Mesenchymal stem cell (in vitro differentiated cells and primary cell): ENCODE data around the gene RNASE11.

ENCODE experiments used
- DNase-seq: peaks from one replicate; pipeline ENCODE4 v3.0.0-alpha.2; 2013
- H2AFZ ChIP-seq: one replicate; pipeline ENCODE4 v1.6.1; 2013; ENCODE audit warnings: low read depth, mild to moderate bottlenecking, control low read depth, inconsistent platforms, low read length, moderate library complexity
- H2AK5ac ChIP-seq: 2 replicates; pipeline ENCODE4 v1.6.1; 2013; ENCODE audit warnings: low read length, moderate library complexity, mild to moderate bottlenecking, inconsistent platforms; ENCODE audit not compliant: severe bottlenecking
- H2BK120ac ChIP-seq: one replicate; pipeline ENCODE4 v1.6.1; 2013; ENCODE audit warnings: low read depth, mild to moderate bottlenecking, inconsistent platforms, low read length, moderate library complexity
- H2BK12ac ChIP-seq, 2 experiments: one replicate each; pipeline ENCODE4 v1.6.1; 2013; ENCODE audit warnings: inconsistent platforms in 2 of 2, low read length in 2 of 2, mild to moderate bottlenecking in 2 of 2, moderate library complexity in 2 of 2, control low read depth in 1 of 2
- H2BK15ac ChIP-seq: one replicate; pipeline ENCODE4 v1.6.1; 2013; ENCODE audit warnings: mild to moderate bottlenecking, low read depth, inconsistent platforms; ENCODE audit not compliant: poor library complexity, severe bottlenecking
- H2BK5ac ChIP-seq: 2 replicates; pipeline ENCODE4 v1.6.1; 2013; ENCODE audit warnings: low read depth, mild to moderate bottlenecking, low read length, control low read depth, inconsistent platforms; ENCODE audit not compliant: poor library complexity, severe bottlenecking
- H3K14ac ChIP-seq, 2 experiments: one replicate each; pipeline ENCODE4 v1.6.1; 2013; ENCODE audit warnings: inconsistent platforms in 2 of 2, low read length in 2 of 2, control low read depth in 1 of 2, mild to moderate bottlenecking in 1 of 2, moderate library complexity in 1 of 2
- H3K18ac ChIP-seq, 2 experiments: one replicate each; pipeline ENCODE4 v1.6.1; 2013; ENCODE audit warnings: inconsistent platforms in 2 of 2, low read length in 2 of 2, control low read depth in 1 of 2, low read depth in 1 of 2, mild to moderate bottlenecking in 1 of 2
- H3K23ac ChIP-seq, 2 experiments: one replicate each; pipeline ENCODE4 v1.6.1; 2013; ENCODE audit warnings: inconsistent platforms in 2 of 2, low read length in 2 of 2, mild to moderate bottlenecking in 2 of 2, moderate library complexity in 2 of 2, control low read depth in 1 of 2
- H3K27ac ChIP-seq: 2 replicates; pipeline ENCODE4 v1.5.1; 2013; ENCODE audit warnings: mild to moderate bottlenecking, moderate library complexity, low read length, control low read depth, inconsistent platforms; ENCODE audit not compliant: poor library complexity, severe bottlenecking
- H3K27me3 ChIP-seq, 2 experiments: 2 replicates each; pipeline versions ENCODE4 v1.6.1 to v1.7.0; 2013; ENCODE audit warnings: low read length in 2 of 2, mild to moderate bottlenecking in 2 of 2, moderate library complexity in 2 of 2, control low read depth in 1 of 2, inconsistent platforms in 1 of 2; ENCODE audit not compliant: control insufficient read depth in 1 of 2, insufficient read depth in 1 of 2
- H3K36me3 ChIP-seq, 2 experiments: 2 replicates each; pipeline versions ENCODE4 v1.6.1 to v1.7.0; 2013; ENCODE audit warnings: low read length in 2 of 2, control low read depth in 1 of 2, inconsistent platforms in 1 of 2, low read depth in 1 of 2, mild to moderate bottlenecking in 1 of 2; ENCODE audit not compliant: insufficient read depth in 2 of 2, control insufficient read depth in 1 of 2
- H3K4ac ChIP-seq, 2 experiments: one replicate each; pipeline ENCODE4 v1.6.1; 2013; ENCODE audit warnings: inconsistent platforms in 2 of 2, low read length in 2 of 2, mild to moderate bottlenecking in 2 of 2, moderate library complexity in 2 of 2, control low read depth in 1 of 2, low read depth in 1 of 2
- H3K4me1 ChIP-seq: 2 replicates; pipeline ENCODE4 v1.6.1; 2013; ENCODE audit warnings: low read depth, low read length, control low read depth; ENCODE audit not compliant: control insufficient read depth, insufficient read depth
- H3K4me2 ChIP-seq: 2 replicates; pipeline ENCODE4 v1.6.1; 2013; ENCODE audit warnings: low read length, mild to moderate bottlenecking, inconsistent platforms; ENCODE audit not compliant: poor library complexity, severe bottlenecking
- H3K4me3 ChIP-seq, 2 experiments: 2 replicates each; pipeline versions ENCODE4 v1.5.1 to v1.7.0; 2013; ENCODE audit warnings: low read length in 2 of 2, mild to moderate bottlenecking in 2 of 2, control low read depth in 1 of 2, low read depth in 1 of 2; ENCODE audit not compliant: insufficient read depth in 1 of 2
- H3K79me1 ChIP-seq: replicated peaks from 2 replicates; pipeline ENCODE4 v1.6.1; 2013; ENCODE audit warnings: mild to moderate bottlenecking, control low read depth, low read length, inconsistent platforms; ENCODE audit not compliant: poor library complexity, severe bottlenecking
- H3K9ac ChIP-seq: 2 replicates; pipeline ENCODE4 v1.7.0; 2013; ENCODE audit warnings: mild to moderate bottlenecking, low read length, moderate library complexity
- H3K9me3 ChIP-seq: 2 replicates; pipeline ENCODE4 v1.7.0; 2013; ENCODE audit warnings: mild to moderate bottlenecking, low read length; ENCODE audit not compliant: control insufficient read depth
- H4K8ac ChIP-seq: one replicate; pipeline ENCODE4 v1.6.1; 2013; ENCODE audit warnings: inconsistent platforms, mild to moderate bottlenecking, low read length, moderate library complexity
- H4K91ac ChIP-seq: one replicate; pipeline ENCODE4 v1.6.1; 2013; ENCODE audit warnings: mild to moderate bottlenecking, low read length, inconsistent platforms
- WGBS: methylation state at CpG from one replicate; pipeline ENCODE4 v1.1.7; 2013; ENCODE audit warnings: mixed read lengths; 5-methylcytosine and 5-hydroxymethylcytosine counted together

RNASE11 gene

GRCh38 chr14:20563971-20564370, 23.8 kb downstream of the RNASE11 start:
- Histone ChIP-seq H2BK15ac (no peak overlapping the region), H3K27me3 (peaks cover 0 to 13% of the 10 kb centered on the region in 2 experiments), H3K4me2 (no peak overlapping the region), H2BK5ac (no peak overlapping the region), H2AFZ (no peak overlapping the region), H2AK5ac (no peak overlapping the region), H3K18ac (no peak overlapping the region), H4K8ac (no peak overlapping the region), H3K4ac (no peak overlapping the region), H2BK12ac (no peak overlapping the region), H2BK120ac (no peak overlapping the region), H3K9me3 (peaks cover 13% of the 10 kb centered on the region), H3K79me1 (no peaks in the 10 kb centered on the region), H3K36me3 (no peaks in the 10 kb centered on the region), H4K91ac (no peak overlapping the region), H3K9ac (no peak overlapping the region), H3K14ac (no peak overlapping the region), H3K27ac (no peak overlapping the region), H3K23ac (no peak overlapping the region), H3K4me1 (no peaks in the 10 kb centered on the region), H3K4me3 (no peak overlapping the region)
- DNase-seq = no peak
- WGBS = 100% methylated on average over 1 of the region's 1 CpG

- Histone ChIP-seq H4K8ac (no peak within 1 kb of the TSS), H3K36me3 (no peaks in the 10 kb centered on the region), H3K27me3 (peaks cover 0 to 14% of the 10 kb centered on the region in 2 experiments), H2BK15ac (no peak within 1 kb of the TSS), H3K4me1 (no peaks in the 10 kb centered on the region), H3K79me1 (no peaks in the 10 kb centered on the region), H3K4me2 (no peak within 1 kb of the TSS), H3K4me3 (no peak within 1 kb of the TSS), H3K18ac (no peak within 1 kb of the TSS), H3K9me3 (no peaks in the 10 kb centered on the region), H2BK120ac (no peak within 1 kb of the TSS), H2AFZ (no peak within 1 kb of the TSS), H3K4ac (no peak within 1 kb of the TSS), H2BK5ac (no peak within 1 kb of the TSS), H3K9ac (no peak within 1 kb of the TSS), H2BK12ac (no peak within 1 kb of the TSS), H3K14ac (no peak within 1 kb of the TSS), H3K23ac (no peak within 1 kb of the TSS), H2AK5ac (no peak within 1 kb of the TSS), H4K91ac (no peak within 1 kb of the TSS), H3K27ac (no peak within 1 kb of the TSS)
- DNase-seq = no peak
- WGBS = 62% methylated on average over 2 of the region's 3 CpGs
Measured at GRCh38 chr14:20560961-20561360, 26.8 kb downstream of the RNASE11 start, which contains the start of gene RNASE9. TSS of gene RNASE9 (minus strand) at chr14:20561047.

- H3K4ac ChIP-seq = no peak overlapping the region
- WGBS = 0% methylated on average over 1 of the region's 2 CpGs
Measured at GRCh38 chr14:20559461-20559904, 28.3 kb downstream of the RNASE11 start.

GRCh38 chr14:20557212-20557542, 30.6 kb downstream of the RNASE11 start:
- no peak overlapping the region for H3K14ac ChIP-seq
- no peak overlapping the region for H4K91ac ChIP-seq
- no peaks in the 10 kb centered on the region for H3K9me3 ChIP-seq
- H3K36me3 ChIP-seq = no peaks in the 10 kb centered on the region
- no peak overlapping the region for H2BK120ac ChIP-seq
- H2BK5ac ChIP-seq = no peak overlapping the region
- no peak overlapping the region for H3K9ac ChIP-seq
- no peak overlapping the region for H2BK15ac ChIP-seq
- no peaks in the 10 kb centered on the region for H3K79me1 ChIP-seq
- no peak overlapping the region for H3K23ac ChIP-seq
- no peak overlapping the region for H3K4ac ChIP-seq
- no peak overlapping the region for H2BK12ac ChIP-seq
- no peak overlapping the region for H3K27ac ChIP-seq
- no peaks in the 10 kb centered on the region for H3K4me1 ChIP-seq
- no peak overlapping the region for H3K4me3 ChIP-seq
- no CpG with 5 or more reads among the region's 2 CpGs for WGBS
- H4K8ac ChIP-seq = no peak overlapping the region
- no peak overlapping the region for H2AFZ ChIP-seq
- H2AK5ac ChIP-seq = no peak overlapping the region
- H3K4me2 ChIP-seq = no peak overlapping the region
- H3K18ac ChIP-seq = no peak overlapping the region
- H3K27me3 ChIP-seq = peaks cover 0 to 5% of the 10 kb centered on the region in 2 experiments
- DNase-seq = no peak

More at GRCh38 chr14:20559461-20559904, 28.3 kb downstream of the RNASE11 start:
- no peak overlapping the region for H2BK15ac ChIP-seq
- no peak overlapping the region for H3K4me2 ChIP-seq
- H3K4me3 ChIP-seq = no peak overlapping the region
- no peak overlapping the region for H2AK5ac ChIP-seq
- H3K27ac ChIP-seq = no peak overlapping the region
- no peak for DNase-seq
- no peak overlapping the region for H3K18ac ChIP-seq
- H3K79me1 ChIP-seq = no peaks in the 10 kb centered on the region
- no peaks in the 10 kb centered on the region for H3K9me3 ChIP-seq
- no peaks in the 10 kb centered on the region for H3K4me1 ChIP-seq
- H2AFZ ChIP-seq = no peak overlapping the region
- no peak overlapping the region for H2BK12ac ChIP-seq
- no peak overlapping the region for H3K14ac ChIP-seq
- H3K36me3 ChIP-seq = no peaks in the 10 kb centered on the region
- no peak overlapping the region for H4K8ac ChIP-seq
- no peak overlapping the region for H2BK120ac ChIP-seq
- no peak overlapping the region for H4K91ac ChIP-seq
- no peak overlapping the region for H3K23ac ChIP-seq
- peaks cover 0 to 17% of the 10 kb centered on the region in 2 experiments for H3K27me3 ChIP-seq
- no peak overlapping the region for H3K9ac ChIP-seq
- no peak overlapping the region for H2BK5ac ChIP-seq
